ENCODE data around the gene TMEM183A. TPM values are rescaled to one million over a fixed set of nuclear protein-coding genes. Genes with fewer than 3 reads are reported as not detected.

TMEM183A gene
- total RNA-seq, 4 donors from 2014 or later, result 69.0 to 93.9 (median 87.6) TPM

DNA sequence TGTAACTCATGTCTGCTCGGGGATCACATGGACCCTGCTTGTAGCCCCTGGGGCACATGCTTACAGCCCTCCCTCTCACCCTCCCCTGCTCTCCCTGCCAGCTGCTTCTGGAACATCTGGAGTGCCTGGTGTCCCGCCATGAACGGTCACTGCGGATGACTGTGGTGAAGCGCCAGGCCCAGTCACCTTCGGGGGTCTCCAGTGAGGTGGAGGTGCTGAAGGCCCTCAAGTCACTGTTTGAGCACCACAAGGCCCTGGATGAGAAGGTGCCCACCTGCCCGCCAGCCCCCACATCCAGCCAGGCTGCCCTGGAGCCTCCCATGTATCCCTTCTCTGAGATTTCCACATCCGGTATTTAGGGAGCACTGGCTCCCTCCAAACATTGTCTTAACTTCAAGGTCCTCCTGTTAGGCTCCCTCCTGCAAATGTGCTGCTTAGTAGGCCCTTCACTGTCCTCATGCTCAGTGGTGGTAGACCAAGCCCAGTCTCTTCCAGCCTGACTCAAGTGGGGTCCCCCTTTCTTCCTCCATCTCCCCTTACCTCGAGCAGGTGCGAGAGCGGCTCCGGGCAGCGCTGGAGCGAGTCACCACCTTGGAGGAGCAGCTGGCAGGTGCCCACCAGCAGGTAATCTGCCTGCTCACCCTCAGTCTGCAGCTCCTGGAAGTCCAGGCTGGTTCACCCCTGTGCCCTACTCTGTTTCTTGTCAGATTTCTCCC lies 36.8 kb downstream of the TMEM183A start:
- peaks cover 20 to 27% (median 22%) of the 10 kb centered on the region in 4 donors for H3K4me1 ChIP-seq
- no peaks in the 10 kb centered on the region for H3K9me3 ChIP-seq
- no peak overlapping the region for H3K4me3 ChIP-seq
- H3K27ac ChIP-seq (replicated peaks in 1 of 4), result no peak overlapping the region
- no peaks in the 10 kb centered on the region for H3K36me3 ChIP-seq
- intact Hi-C loops (cut with DNase I), result no loop called here
- no peaks in the 10 kb centered on the region for H3K27me3 ChIP-seq
- no peak for DNase-seq (ENCODE audit: extremely low spot score)
- WGBS, result 96% methylated on average over 8 of the region's 14 CpGs
- no peak for TF ChIP-seq POLR2AphosphoS5 (IDR thresholded peaks at IDR 0.05)
- TF ChIP-seq POLR2A (IDR thresholded peaks at IDR 0.05; ENCODE audit: low read depth), result no peak
- TF ChIP-seq EP300 (IDR thresholded peaks at IDR 0.05), result no peak
- TF ChIP-seq CTCF (IDR thresholded peaks at IDR 0.05), result no peak

GRCh38 chr1:203044546-203045250 lies 37.5 kb downstream of the TMEM183A start:
- no peak overlapping the region for H3K4me3 ChIP-seq
- no peak for DNase-seq (ENCODE audit: extremely low spot score)
- no peaks in the 10 kb centered on the region for H3K9me3 ChIP-seq
- intact Hi-C loops (cut with DNase I), result no loop called here
- peaks cover 17 to 21% (median 18%) of the 10 kb centered on the region in 4 donors for H3K4me1 ChIP-seq
- 84% methylated on average over 7 of the region's 7 CpGs for WGBS
- H3K36me3 ChIP-seq, result peaks cover 0 to 3% (median 0%) of the 10 kb centered on the region in 4 donors
- H3K27me3 ChIP-seq, result no peaks in the 10 kb centered on the region
- H3K27ac ChIP-seq (replicated peaks in 1 of 4), result no peak overlapping the region
- no peak for TF ChIP-seq POLR2AphosphoS5 (IDR thresholded peaks at IDR 0.05)
- TF ChIP-seq EP300 (IDR thresholded peaks at IDR 0.05), result no peak
- TF ChIP-seq CTCF (IDR thresholded peaks at IDR 0.05), result no peak
- TF ChIP-seq POLR2A (IDR thresholded peaks at IDR 0.05; ENCODE audit: low read depth), result no peak

GRCh38 chr1:203045336-203045735 lies 38.2 kb downstream of the TMEM183A start:
- Histone ChIP-seq H3K9me3 (no peaks in the 10 kb centered on the region), H3K4me3 (no peak overlapping the region), H3K4me1 (peaks cover 11 to 21% (median 17%) of the 10 kb centered on the region in 4 donors), H3K36me3 (peaks cover 0 to 9% (median 0%) of the 10 kb centered on the region in 4 donors), H3K27ac (replicated peaks in 1 of 4) (no peak overlapping the region), H3K27me3 (no peaks in the 10 kb centered on the region)
- 94% methylated on average over 17 of the region's 17 CpGs for WGBS
- DNase-seq (ENCODE audit: extremely low spot score), result no peak
- TF ChIP-seq POLR2AphosphoS5 (IDR thresholded peaks at IDR 0.05) (no peak), POLR2A (IDR thresholded peaks at IDR 0.05; ENCODE audit: low read depth) (no peak), EP300 (IDR thresholded peaks at IDR 0.05) (no peak), CTCF (IDR thresholded peaks at IDR 0.05) (no peak)
- intact Hi-C loops (cut with DNase I), result no loop called here

GRCh38 chr1:203045821-203046594 lies 38.8 kb downstream of the TMEM183A start:
- DNase-seq (ENCODE audit: extremely low spot score), result no peak
- no peak overlapping the region for H3K4me3 ChIP-seq
- no peaks in the 10 kb centered on the region for H3K9me3 ChIP-seq
- WGBS, result 74% methylated on average over 13 of the region's 16 CpGs
- intact Hi-C loops (cut with DNase I), result no loop called here
- peaks cover 0 to 9% (median 0%) of the 10 kb centered on the region in 4 donors for H3K36me3 ChIP-seq
- no peak for TF ChIP-seq POLR2A (IDR thresholded peaks at IDR 0.05; ENCODE audit: low read depth)
- no peak for TF ChIP-seq POLR2AphosphoS5 (IDR thresholded peaks at IDR 0.05)
- TF ChIP-seq EP300 (IDR thresholded peaks at IDR 0.05), result no peak
- TF ChIP-seq CTCF (IDR thresholded peaks at IDR 0.05), result no peak
- peaks cover 10 to 21% (median 17%) of the 10 kb centered on the region in 4 donors for H3K4me1 ChIP-seq
- H3K27me3 ChIP-seq, result no peaks in the 10 kb centered on the region
- no peak overlapping the region for H3K27ac ChIP-seq (replicated peaks in 1 of 4)

Data from esophagus muscularis mucosa (tissue), 4 donors.